Superior temporal gyrus (tissue), 1 donor: ENCODE data around the gene SLC6A17.

Source experiments
- DNase-seq: peaks from one replicate; pipeline ENCODE4 v3.0.0-alpha.2; 2016; ENCODE audit errors: extremely low spot score

Gene SLC6A17

GRCh38 chr1:110220324-110220723, 70.0 kb downstream of the SLC6A17 start:
- no peak for DNase-seq

GRCh38 chr1:110221119-110221518, 70.8 kb downstream of the SLC6A17 start:
- no peak for DNase-seq

- no peak for DNase-seq
These were observed 72.8 kb downstream of the SLC6A17 start for GRCh38 chr1:110223127-110223526.

GRCh38 chr1:110223581-110223980, 73.3 kb downstream of the SLC6A17 start:
- no peak for DNase-seq

GRCh38 chr1:110224240-110224995, 74.1 kb downstream of the SLC6A17 start:
- no peak for DNase-seq

GRCh38 chr1:110225212-110225611, 74.9 kb downstream of the SLC6A17 start:
- DNase-seq: no peak

GRCh38 chr1:110225756-110226404, 75.6 kb downstream of the SLC6A17 start:
- no peak for DNase-seq

GRCh38 chr1:110227774-110228173, 77.5 kb downstream of the SLC6A17 start:
- DNase-seq: no peak

- no peak for DNase-seq
These were observed 78.1 kb downstream of the SLC6A17 start for GRCh38 chr1:110228381-110228780.

- no peak for DNase-seq
These were observed 78.6 kb downstream of the SLC6A17 start for GRCh38 chr1:110228869-110229268.

- DNase-seq: peak; percentile 33
These were observed 79.2 kb downstream of the SLC6A17 start for GRCh38 chr1:110229348-110230001.

GRCh38 chr1:110230381-110231199, 80.3 kb downstream of the SLC6A17 start:
- DNase-seq: no peak

GRCh38 chr1:110233861-110234260, 83.6 kb downstream of the SLC6A17 start:
- DNase-seq: no peak

GRCh38 chr1:110234691-110235090, 84.4 kb downstream of the SLC6A17 start:
- no peak for DNase-seq

GRCh38 chr1:110235181-110235833, 85.0 kb downstream of the SLC6A17 start:
- no peak for DNase-seq

- DNase-seq: no peak
These were observed 85.8 kb downstream of the SLC6A17 start for GRCh38 chr1:110235834-110236682.

GRCh38 chr1:110237386-110238152, 87.3 kb downstream of the SLC6A17 start:
- DNase-seq: peak; percentile 35

GRCh38 chr1:110239441-110240430, 89.4 kb downstream of the SLC6A17 start:
- DNase-seq: no peak
